WTC11 (cell line): ENCODE results near the gene SNX17.

Source experiments
- AR ChIP-seq: fragments of 250-450 bp; sonication (Bioruptor Pico); IDR thresholded peaks from 2 replicates; pipeline ENCODE4 v1.9.0; 2021; ENCODE audit warnings: mild to moderate bottlenecking
- ATF2 ChIP-seq: sonication (generic); formaldehyde crosslinking; IDR thresholded peaks from 2 replicates; pipeline ENCODE4 v1.8.1; 2022; ENCODE audit warnings: low read depth, missing genetic modification reagents, borderline replicate concordance
- CDX4 ChIP-seq: fragments of 250-450 bp; sonication (Bioruptor Pico); IDR thresholded peaks from 2 replicates; pipeline ENCODE4 v1.9.0; 2021; ENCODE audit warnings: moderate library complexity, mild to moderate bottlenecking, inconsistent platforms, borderline replicate concordance
- CREB1 ChIP-seq: sonication (generic); formaldehyde crosslinking; IDR thresholded peaks from 2 replicates; pipeline ENCODE4 v1.8.0; 2023; ENCODE audit warnings: mild to moderate bottlenecking, missing genetic modification reagents
- CREM ChIP-seq: sonication (generic); formaldehyde crosslinking; IDR thresholded peaks from 2 replicates; pipeline ENCODE4 v1.8.1; 2022; ENCODE audit warnings: mild to moderate bottlenecking, missing genetic modification reagents, moderate library complexity
- CTCF ChIP-seq: fragments of 200-600 bp; IDR thresholded peaks from 2 replicates; pipeline ENCODE4 v1.8.0; 2022; ENCODE audit warnings: antibody characterized with exemption
- ELF4 ChIP-seq: sonication (generic); formaldehyde crosslinking; IDR thresholded peaks from 2 replicates; pipeline ENCODE4 v1.8.1; 2022; ENCODE audit warnings: low read depth, mild to moderate bottlenecking, moderate library complexity, missing genetic modification reagents
- ESRRA ChIP-seq: sonication (generic); formaldehyde crosslinking; IDR thresholded peaks from 2 replicates; pipeline ENCODE4 v1.8.1; 2022; ENCODE audit warnings: mild to moderate bottlenecking, missing genetic modification reagents, borderline replicate concordance
- NFE2L1 ChIP-seq: sonication (generic); formaldehyde crosslinking; IDR thresholded peaks from 2 replicates; pipeline ENCODE4 v1.8.1; 2023; ENCODE audit warnings: missing genetic modification reagents
- NR1H2 ChIP-seq: sonication (generic); formaldehyde crosslinking; IDR thresholded peaks from 2 replicates; pipeline ENCODE4 v1.9.0; 2021; ENCODE audit warnings: mild to moderate bottlenecking, moderate library complexity, missing genetic modification reagents
- TEAD4 ChIP-seq: sonication (generic); formaldehyde crosslinking; IDR thresholded peaks from 2 replicates; pipeline ENCODE4 v1.8.0; 2022; ENCODE audit warnings: mild to moderate bottlenecking, missing genetic modification reagents
- ZNF512 ChIP-seq: sonication (generic); formaldehyde crosslinking; IDR thresholded peaks from 2 replicates; pipeline ENCODE4 v1.8.1; 2022; ENCODE audit warnings: missing genetic modification reagents, borderline replicate concordance

- TF ChIP-seq CTCF = peak; percentile 64
- TF ChIP-seq ZNF512 (CRISPR knock-in tag) = no peak
- TF ChIP-seq CDX4 (CRISPR knock-in tag) = no peak
- TF ChIP-seq NR1H2 (CRISPR knock-in tag) = no peak
- no peak for TF ChIP-seq CREB1 (CRISPR knock-in tag)
- no peak for TF ChIP-seq ATF2 (CRISPR knock-in tag)
- TF ChIP-seq NFE2L1 = no peak
- TF ChIP-seq TEAD4 (CRISPR knock-in tag) = no peak
- TF ChIP-seq ESRRA (CRISPR knock-in tag) = no peak
- TF ChIP-seq ELF4 (CRISPR knock-in tag) = no peak
- TF ChIP-seq CREM (CRISPR knock-in tag) = no peak
- no peak for TF ChIP-seq AR (CRISPR knock-in tag)
Observed at GRCh38 chr2:27407798-27408491, 37.5 kb downstream of the SNX17 start.
